ENCODE data around the gene ERP27. TPM values are rescaled to one million over a fixed set of nuclear protein-coding genes. Genes with fewer than 3 reads are reported as not detected.
A peak's percentile ranks its signal among the peaks of the same experiment; 100 is the strongest.

The ERP27 gene
- total and polyA plus RNA-seq, 2 of the 8 experiments (the other 6 are each of a cell fraction or from before 2014, with no cell fraction given) = not detected

DNA sequence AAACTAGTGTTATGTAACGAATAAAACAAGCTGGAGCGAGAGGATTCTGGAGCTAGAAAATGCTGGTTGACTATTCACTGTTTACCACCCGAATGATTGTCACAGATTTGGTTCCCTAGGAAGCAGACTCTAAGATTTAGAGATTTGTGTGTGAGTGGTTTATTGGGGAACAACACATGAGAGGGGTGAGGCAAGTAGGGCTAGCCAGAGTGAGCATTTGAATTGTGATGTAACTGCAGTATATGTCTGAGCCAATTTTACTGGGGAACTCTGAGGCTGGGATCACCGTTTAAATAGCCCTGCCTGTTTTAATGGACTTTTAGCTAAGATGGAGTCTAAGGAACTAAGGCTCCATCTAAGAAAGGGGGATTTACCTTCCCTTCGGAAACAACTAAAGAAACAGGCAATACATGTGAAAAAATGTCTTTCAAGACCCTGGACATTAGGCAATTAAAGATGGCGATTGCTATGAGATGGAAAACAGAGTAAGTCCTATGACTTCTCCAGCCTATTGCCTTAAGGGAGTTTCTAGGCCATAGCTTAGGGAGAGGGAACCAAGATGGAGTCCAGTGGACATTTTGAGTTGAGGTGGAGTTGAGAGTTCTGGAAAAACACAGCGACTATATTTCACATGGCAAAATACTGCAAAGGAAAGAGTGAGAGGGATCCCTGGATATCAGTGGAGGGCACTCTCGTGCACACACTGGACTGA is 59.0 kb downstream of the ERP27 start:
- Histone ChIP-seq H3K36me3 (ENCODE audit: control insufficient read depth in 2 of 4, insufficient read depth in 4 of 4, low read length in 3 of 4) (no peaks in the 10 kb centered on the region), H3K4me3 (ENCODE audit: extremely low read depth in 1 of 4, insufficient read depth in 2 of 4, low read depth in 3 of 4, low read length in 4 of 4) (no peak overlapping the region), H3K23me2 (ENCODE audit: low read depth, low read length) (no peaks in the 10 kb centered on the region), H3K23ac (ENCODE audit: insufficient read length) (no peak overlapping the region), H4K5ac (ENCODE audit: insufficient read length, low read depth, low read length) (no peak overlapping the region), H3K18ac (ENCODE audit: extremely low read depth, low read length) (no peak overlapping the region), H3K4me1 (replicated peaks in 1 of 4; ENCODE audit: control insufficient read depth in 3 of 4, insufficient read depth in 4 of 4, low read length in 3 of 4) (no peaks in the 10 kb centered on the region), H3K4ac (replicated peaks; ENCODE audit: insufficient read length, low read depth, low read length) (no peak overlapping the region), H4K91ac (replicated peaks; ENCODE audit: insufficient read length, low read length) (no peak overlapping the region), H3K4me2 (ENCODE audit: insufficient read depth in 1 of 2, low read depth in 2 of 2, low read length in 2 of 2) (no peak overlapping the region), H3K56ac (replicated peaks; ENCODE audit: insufficient read length, low read depth, low read length) (no peak overlapping the region), H3K14ac (ENCODE audit: insufficient read length) (no peak overlapping the region), H2AK5ac (ENCODE audit: low read depth, low read length) (no peak overlapping the region), H4K8ac (ENCODE audit: extremely low read depth, insufficient read depth, low read length) (no peak overlapping the region), H3K79me1 (ENCODE audit: low read depth, low read length) (no peaks in the 10 kb centered on the region), H2AFZ (ENCODE audit: low read length) (peak overlapping the region; percentile 48; the same call in 1 of the 2 replicates), H2BK20ac (ENCODE audit: low read length) (no peak overlapping the region), H3K79me2 (ENCODE audit: control insufficient read depth in 1 of 2, insufficient read depth in 2 of 2, low read length in 2 of 2) (no peaks in the 10 kb centered on the region), H3K27ac (ENCODE audit: low read depth, low read length) (no peak overlapping the region), H2BK5ac (ENCODE audit: low read depth, low read length) (no peak overlapping the region), H4K20me1 (replicated peaks in 1 of 2; ENCODE audit: control insufficient read depth in 1 of 2, insufficient read depth in 2 of 2, low read length in 2 of 2) (no peaks in the 10 kb centered on the region), H3K27me3 (replicated peaks in 1 of 4; ENCODE audit: control insufficient read depth in 3 of 4, extremely low read depth in 1 of 4, insufficient read depth in 3 of 4, low read length in 3 of 4) (no peaks in the 10 kb centered on the region), H2BK120ac (replicated peaks; ENCODE audit: low read depth, low read length) (no peak overlapping the region), H3K9ac (replicated peaks in 1 of 4; ENCODE audit: extremely low read depth in 1 of 4, low read depth in 3 of 4, low read length in 3 of 4) (no peak overlapping the region), H3K9me3 (ENCODE audit: insufficient read depth in 2 of 2, low read depth in 1 of 2, low read length in 1 of 2) (no peaks in the 10 kb centered on the region), H2BK12ac (ENCODE audit: low read depth, low read length) (no peak overlapping the region), H2BK15ac (ENCODE audit: low read length) (no peak overlapping the region)
- ChIA-PET CTCF (ENCODE audit: partially characterized antibody) (interaction anchor here (0.6 to 1.5 kb wide), 6 partner anchors 9 to 116 kb away, joined by 3 to 6 read pairs (median 3); no protein-coding TSS in a partner anchor), POLR2A (ENCODE audit: partially characterized antibody) (interaction anchor here (1.1 kb wide), 1 partner anchor 10 kb away, joined by 5 read pairs; no protein-coding TSS in a partner anchor)
- DNase-seq (ENCODE audit: low read depth in 1 of 2, low spot score in 2 of 2) = no peak
- WGBS, 2 experiments (ENCODE audit: extremely low coverage in 1 of 2, insufficient coverage in 1 of 2, insufficient read length in 1 of 2, insufficient replicate concordance in 2 of 2, low coverage in 1 of 2, low lambda C conversion rate in 2 of 2, missing lambda C conversion rate in 1 of 2) = 93% methylated on average over 8 of the region's 8 CpGs; no CpG with 5 or more reads in 1 of the 2 experiments
- no peak for TF ChIP-seq NANOG (IDR thresholded peaks at IDR 0.05; ENCODE audit: insufficient read depth, low read depth, low read length, poor library complexity, severe bottlenecking)
- TF ChIP-seq BACH1 (IDR thresholded peaks at IDR 0.05; ENCODE audit: low read length) = no peak
- TF ChIP-seq SP2 (IDR thresholded peaks at IDR 0.05; ENCODE audit: low read length) = no peak
- TF ChIP-seq NRF1 (IDR thresholded peaks at IDR 0.05; ENCODE audit: low read depth, low read length) = no peak
- TF ChIP-seq SP1 (IDR thresholded peaks at IDR 0.05; ENCODE audit: low read depth, low read length) = no peak
- no peak for TF ChIP-seq CREB1 (IDR thresholded peaks at IDR 0.05)
- TF ChIP-seq TAF7 (optimal IDR thresholded peaks at IDR 0.05; ENCODE audit: borderline replicate concordance, low read depth, low read length) = no peak
- TF ChIP-seq GTF2F1 (IDR thresholded peaks at IDR 0.05; ENCODE audit: borderline replicate concordance, low read depth, low read length) = no peak
- no peak for TF ChIP-seq GABPA (IDR thresholded peaks at IDR 0.05; ENCODE audit: borderline replicate concordance, insufficient read depth, low read length)
- no peak for TF ChIP-seq SUZ12 (IDR thresholded peaks at IDR 0.05; ENCODE audit: low read length)
- FAIRE-seq = no peak

Data from H1 (cell line).